ENCODE data around the gene TMEM252.

GRCh38 chr9:68493541-68493940, 47.1 kb downstream of the TMEM252 start:
- TF ChIP-seq CTCF (IDR thresholded peaks at IDR 0.05) (no peak), POLR2A (IDR thresholded peaks at IDR 0.05; ENCODE audit: low read depth) (no peak), EP300 (IDR thresholded peaks at IDR 0.05) (no peak), POLR2AphosphoS5 (IDR thresholded peaks at IDR 0.05) (no peak)
